H1 (cell line): ENCODE results near the gene STXBP6. TPM values are rescaled to one million over a fixed set of nuclear protein-coding genes. Genes with fewer than 3 reads are reported as not detected.

Experiments used
- CTCF ChIA-PET: fragments of 300-600 bp; sonication (Branson Sonifier 250); formaldehyde crosslinking; loops from one replicate; lab custom pipeline; 2021; ENCODE audit not compliant: partially characterized antibody; lab: Charles Lee
- POLR2A ChIA-PET: fragments of 300-600 bp; sonication (Branson Sonifier 250); formaldehyde crosslinking; loops from one replicate; lab custom pipeline; 2021; ENCODE audit warnings: inconsistent platforms; ENCODE audit not compliant: partially characterized antibody; lab: Charles Lee
- DNase-seq, 2 experiments: peaks; one replicate each; pipeline versions ENCODE4 v3.0.0 to v3.0.0-alpha.2; 2010 to 2022; ENCODE audit warnings: low spot score in 2 of 2, low read depth in 1 of 2, mixed read lengths in 1 of 2
- FAIRE-seq: peaks from 2 replicates; lab custom pipeline; 2011; peaks lifted over from hg19 to GRCh38; lab: Jason Lieb, UNC
- H2AFZ ChIP-seq: 2 replicates; pipeline ENCODE4 v1.8.1; 2012; ENCODE audit warnings: low read length, inconsistent platforms
- H2AK5ac ChIP-seq: 2 replicates; pipeline ENCODE4 v1.6.1; 2013; ENCODE audit warnings: low read depth, low read length
- H2BK120ac ChIP-seq: replicated peaks from 2 replicates; pipeline ENCODE3; 2013; ENCODE audit warnings: low read depth, low read length, inconsistent platforms
- H2BK12ac ChIP-seq: 2 replicates; pipeline ENCODE4 v1.6.1; 2013; ENCODE audit warnings: low read depth, low read length
- H2BK15ac ChIP-seq: 2 replicates; pipeline ENCODE4 v1.6.1; 2013; ENCODE audit warnings: low read length
- H2BK20ac ChIP-seq: 2 replicates; pipeline ENCODE4 v1.6.1; 2013; ENCODE audit warnings: low read length
- H2BK5ac ChIP-seq: 2 replicates; pipeline ENCODE4 v1.6.1; 2013; ENCODE audit warnings: low read depth, low read length
- H3K14ac ChIP-seq: 2 replicates; pipeline ENCODE4 v1.6.1; 2013; ENCODE audit warnings: inconsistent platforms; ENCODE audit not compliant: insufficient read length
- H3K18ac ChIP-seq: 2 replicates; pipeline ENCODE4 v1.6.1; 2013; ENCODE audit warnings: low read length; ENCODE audit errors: extremely low read depth
- H3K23ac ChIP-seq: 2 replicates; pipeline ENCODE4 v1.6.1; 2013; ENCODE audit warnings: inconsistent platforms; ENCODE audit not compliant: insufficient read length
- H3K23me2 ChIP-seq: 2 replicates; pipeline ENCODE4 v1.6.1; 2013; ENCODE audit warnings: low read depth, low read length
- H3K27ac ChIP-seq: 2 replicates; pipeline ENCODE4 v1.6.1; 2011; ENCODE audit warnings: low read depth, low read length, inconsistent platforms
- H3K27me3 ChIP-seq, 4 experiments: replicated peaks in 1 of 4; 1 replicate in 1 of 4; 2 replicates in 3 of 4; pipeline versions ENCODE4 v1.6.1 to v1.8.1; 2011 to 2013; ENCODE audit warnings: low read length in 3 of 4, mild to moderate bottlenecking in 3 of 4, inconsistent platforms in 2 of 4, mixed read lengths in 2 of 4, moderate library complexity in 1 of 4; ENCODE audit not compliant: control insufficient read depth in 3 of 4, insufficient read depth in 3 of 4; ENCODE audit errors: extremely low read depth in 1 of 4
- H3K36me3 ChIP-seq, 4 experiments: 2 replicates each; pipeline versions ENCODE4 v1.6.1 to v1.8.1; 2011 to 2013; ENCODE audit warnings: mild to moderate bottlenecking in 4 of 4, low read length in 3 of 4, moderate library complexity in 2 of 4, control low read depth in 1 of 4, inconsistent platforms in 1 of 4; ENCODE audit not compliant: insufficient read depth in 4 of 4, control insufficient read depth in 2 of 4
- H3K4ac ChIP-seq: replicated peaks from 2 replicates; pipeline ENCODE3; 2013; ENCODE audit warnings: low read length, low read depth, mixed read lengths, inconsistent platforms; ENCODE audit not compliant: insufficient read length
- H3K4me1 ChIP-seq, 4 experiments: replicated peaks in 1 of 4; 1 replicate in 1 of 4; 2 replicates in 3 of 4; pipeline versions ENCODE4 v1.6.1 to v1.8.1; 2011 to 2013; ENCODE audit warnings: low read length in 3 of 4, inconsistent platforms in 2 of 4, mixed read lengths in 1 of 4; ENCODE audit not compliant: insufficient read depth in 4 of 4, control insufficient read depth in 3 of 4
- H3K4me2 ChIP-seq, 2 experiments: 2 replicates each; pipeline versions ENCODE4 v1.6.1 to v1.8.1; 2011 to 2013; ENCODE audit warnings: low read depth in 2 of 2, low read length in 2 of 2, control low read depth in 1 of 2, inconsistent platforms in 1 of 2, mild to moderate bottlenecking in 1 of 2; ENCODE audit not compliant: insufficient read depth in 1 of 2
- H3K4me3 ChIP-seq, 4 experiments: fragments of 200-600, 300-600 bp in 1 of 4; sonication (generic), shearing (Covaris generic), sonication (Bioruptor Twin) in 1 of 4; 2 replicates each; pipeline versions ENCODE4 v1.5.1 to v1.8.1; 2011 to 2016; ENCODE audit warnings: low read length in 4 of 4, low read depth in 3 of 4, control low read depth in 2 of 4, inconsistent platforms in 2 of 4, mild to moderate bottlenecking in 2 of 4, mixed read lengths in 1 of 4, moderate library complexity in 1 of 4; ENCODE audit not compliant: insufficient read depth in 2 of 4; ENCODE audit errors: extremely low read depth in 1 of 4
- H3K56ac ChIP-seq: replicated peaks from 2 replicates; pipeline ENCODE3; 2013; ENCODE audit warnings: low read depth, mild to moderate bottlenecking, mixed read lengths, low read length, inconsistent platforms; ENCODE audit not compliant: insufficient read length
- H3K79me1 ChIP-seq: 2 replicates; pipeline ENCODE4 v1.6.1; 2013; ENCODE audit warnings: low read depth, low read length, control low read depth
- H3K79me2 ChIP-seq, 2 experiments: 2 replicates each; pipeline versions ENCODE4 v1.6.1 to v1.8.1; 2012 to 2013; ENCODE audit warnings: low read length in 2 of 2, mild to moderate bottlenecking in 2 of 2, inconsistent platforms in 1 of 2; ENCODE audit not compliant: insufficient read depth in 2 of 2, control insufficient read depth in 1 of 2
- H3K9ac ChIP-seq, 4 experiments: replicated peaks in 1 of 4; 1 replicate in 1 of 4; 2 replicates in 3 of 4; pipeline versions ENCODE4 v1.6.1 to v1.8.1; 2011 to 2013; ENCODE audit warnings: low read depth in 3 of 4, low read length in 3 of 4, control low read depth in 2 of 4, mild to moderate bottlenecking in 2 of 4, moderate library complexity in 2 of 4, inconsistent platforms in 1 of 4; ENCODE audit errors: extremely low read depth in 1 of 4
- H3K9me3 ChIP-seq, 2 experiments: 2 replicates each; pipeline versions ENCODE4 v1.6.1 to v1.8.1; 2012 to 2013; ENCODE audit warnings: mild to moderate bottlenecking in 2 of 2, moderate library complexity in 2 of 2, control low read depth in 1 of 2, inconsistent platforms in 1 of 2, low read depth in 1 of 2, low read length in 1 of 2, mixed read lengths in 1 of 2; ENCODE audit not compliant: insufficient read depth in 2 of 2
- H4K20me1 ChIP-seq, 2 experiments: replicated peaks in 1 of 2; 2 replicates each; pipeline versions ENCODE3 to v1.8.1; 2011 to 2013; ENCODE audit warnings: inconsistent platforms in 2 of 2, low read length in 2 of 2, mild to moderate bottlenecking in 1 of 2; ENCODE audit not compliant: insufficient read depth in 2 of 2, control insufficient read depth in 1 of 2
- H4K5ac ChIP-seq: 2 replicates; pipeline ENCODE4 v1.6.1; 2013; ENCODE audit warnings: low read length, low read depth, mixed read lengths, inconsistent platforms; ENCODE audit not compliant: insufficient read length
- H4K8ac ChIP-seq: 2 replicates; pipeline ENCODE4 v1.8.0; 2013; ENCODE audit warnings: mild to moderate bottlenecking, moderate library complexity, low read length, inconsistent platforms; ENCODE audit not compliant: insufficient read depth; ENCODE audit errors: extremely low read depth
- H4K91ac ChIP-seq: replicated peaks from 2 replicates; pipeline ENCODE3; 2013; ENCODE audit warnings: low read length, mixed read lengths, inconsistent platforms; ENCODE audit not compliant: insufficient read length
- HDAC6 ChIP-seq: IDR thresholded peaks from one replicate; pipeline ENCODE4 v1.7.1; 2012; ENCODE audit warnings: low read depth, mild to moderate bottlenecking, inconsistent platforms, low read length, moderate library complexity
- RAD21 ChIP-seq, 2 experiments: IDR thresholded peaks in 1 of 2; conservative IDR thresholded peaks in 1 of 2; 2 replicates each; pipeline ENCODE4 v1.6.1; 2011; ENCODE audit warnings: low read depth in 2 of 2, low read length in 2 of 2, improper control_type of control experiment in 1 of 2, inconsistent platforms in 1 of 2, mild to moderate bottlenecking in 1 of 2, moderate library complexity in 1 of 2
- SIRT6 ChIP-seq: IDR thresholded peaks from one replicate; pipeline ENCODE4 v1.7.1; 2012; ENCODE audit warnings: low read length, inconsistent platforms
- TAF1 ChIP-seq: IDR thresholded peaks from 2 replicates; pipeline ENCODE4 v1.6.1; 2011; ENCODE audit warnings: mild to moderate bottlenecking, low read depth, low read length
- WGBS, 2 experiments: shearing (Covaris generic) in 1 of 2; methylation state at CpG; one replicate each; pipeline versions ENCODE4 v1.1.6 to v1.1.7; 2013 to 2015; ENCODE audit warnings: low lambda C conversion rate in 2 of 2, mixed read lengths in 2 of 2, inconsistent platforms in 1 of 2, low coverage in 1 of 2, missing lambda C conversion rate in 1 of 2; ENCODE audit not compliant: insufficient replicate concordance in 2 of 2, insufficient coverage in 1 of 2, insufficient read length in 1 of 2; ENCODE audit errors: extremely low coverage in 1 of 2, missing lambda C conversion rate in 1 of 2; 5-methylcytosine and 5-hydroxymethylcytosine counted together
- polyA plus RNA-seq, 7 experiments: library from polyadenylated mRNA; depleted of rRNA in 3 of 7; stranded (reverse) in 5 of 7; unstranded in 2 of 7; fragments of >200 nt in 5 of 7; fragments of 200-250 nt in 2 of 7; gene quantifications; 1 replicate in 5 of 7; 2 replicates in 1 of 7; 4 replicates in 1 of 7; pipeline versions ENCODE4 v1.2.1 to v1.2.3, GENCODE V29; 2011 to 2013; ENCODE audit warnings: missing spikeins in 2 of 7, mixed read lengths in 2 of 7
- total RNA-seq: library from RNA; stranded (reverse); fragmentation: NEBNext Ultra II Directional; extraction: Animal tissue kit (Norgen Biotek cat#: 25700); gene quantifications from 2 replicates; pipeline ENCODE4 v1.2.1, GENCODE V29; 2021
- TF ChIP-seq, protein P1 (sequence below), 3 experiments: IDR thresholded peaks; 1 replicate in 2 of 3; 2 replicates in 1 of 3; pipeline versions ENCODE4 v1.5.1 to v1.6.1; 2011; ENCODE audit warnings: low read length in 3 of 3, mild to moderate bottlenecking in 3 of 3, inconsistent platforms in 2 of 3, low read depth in 1 of 3, moderate library complexity in 1 of 3; ENCODE audit not compliant: insufficient read depth in 1 of 3; ENCODE audit errors: control extremely low read depth in 1 of 3

STXBP6 gene
- total and polyA plus RNA-seq, 2 of the 8 experiments (the other 6 are each of a cell fraction or from before 2014, with no cell fraction given) = 9.4 to 18.1 TPM

DNA sequence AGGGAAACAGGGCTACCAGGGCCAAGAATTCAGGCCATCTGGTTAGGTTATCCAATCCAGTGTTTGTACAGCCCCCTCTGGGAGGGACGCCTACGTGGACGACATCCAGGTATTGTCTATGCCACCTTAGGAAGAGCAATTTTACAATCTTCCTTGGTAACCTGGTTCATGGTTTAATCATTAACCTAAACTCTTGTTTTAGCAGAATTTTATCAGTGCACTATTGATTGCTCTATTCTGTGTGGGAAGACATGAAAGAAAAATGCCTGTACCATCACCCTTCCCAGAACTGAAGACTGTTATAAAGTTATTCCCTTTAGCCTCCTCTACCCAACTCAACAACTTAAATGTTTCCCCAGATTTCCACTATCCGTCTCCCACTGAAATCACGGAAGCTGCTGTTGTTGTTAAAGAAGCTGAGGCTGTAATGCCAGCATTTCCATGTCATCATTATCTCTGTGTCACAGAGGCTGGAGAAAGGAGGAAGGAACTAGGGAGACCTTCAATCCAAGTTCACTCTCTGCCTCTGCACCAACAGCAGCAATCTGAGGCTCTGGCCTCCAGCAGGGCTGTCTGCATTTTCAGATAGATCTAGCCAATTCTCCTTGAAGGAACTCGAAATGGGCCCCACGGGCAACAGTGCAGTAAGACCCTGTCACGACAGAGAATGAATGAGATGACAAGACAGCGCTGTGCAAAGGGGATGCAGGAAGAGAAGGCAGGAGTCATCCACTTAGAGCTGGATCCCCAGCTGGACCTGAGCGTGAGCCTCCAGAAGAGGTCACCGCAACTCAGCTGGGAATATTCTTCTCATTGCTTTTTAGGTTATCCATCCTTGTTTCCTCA, 232.5 kb downstream of the STXBP6 start:
- Histone ChIP-seq H3K4me3 (no peak overlapping the region), H4K8ac (no peak overlapping the region), H3K9me3 (no peaks in the 10 kb centered on the region), H2AFZ (no peak overlapping the region), H2BK120ac (no peak overlapping the region), H3K23me2 (no peaks in the 10 kb centered on the region), H3K27me3 (no peaks in the 10 kb centered on the region), H4K5ac (no peak overlapping the region), H3K18ac (no peak overlapping the region), H3K36me3 (no peaks in the 10 kb centered on the region; a peak in 1 of 8 replicates), H2BK15ac (peak overlapping the region; percentile 63; the same call in 1 of the 2 replicates), H2BK5ac (no peak overlapping the region), H3K14ac (no peak overlapping the region), H4K20me1 (no peaks in the 10 kb centered on the region), H3K23ac (no peak overlapping the region), H2BK20ac (no peak overlapping the region), H3K79me1 (no peaks in the 10 kb centered on the region; the same call in 1 of the 2 replicates), H3K27ac (no peak overlapping the region), H3K4me1 (no peaks in the 10 kb centered on the region), H3K4ac (no peak overlapping the region), H3K79me2 (no peaks in the 10 kb centered on the region), H2AK5ac (no peak overlapping the region), H3K4me2 (no peak overlapping the region), H3K56ac (no peak overlapping the region), H2BK12ac (no peak overlapping the region), H4K91ac (no peak overlapping the region), H3K9ac (no peak overlapping the region)
- DNase-seq (no peak), FAIRE-seq (peak; percentile 7)
- WGBS, 2 experiments = 87% methylated on average over 11 of the region's 11 CpGs; no CpG with 5 or more reads in 1 of the 2 experiments
- no peak for TF ChIP-seq SIRT6
- peak; percentile 74 to 77 for TF ChIP-seq RAD21 (IDR thresholded peaks at IDR 0.05 in 1 of 2, conservative IDR thresholded peaks at IDR 0.05 in 1 of 2; ENCODE audit: low read depth in 2 of 2, low read length in 2 of 2)
- no peak for TF ChIP-seq TAF1
- TF ChIP-seq HDAC6 = no peak
- TF ChIP-seq, protein P1, sequence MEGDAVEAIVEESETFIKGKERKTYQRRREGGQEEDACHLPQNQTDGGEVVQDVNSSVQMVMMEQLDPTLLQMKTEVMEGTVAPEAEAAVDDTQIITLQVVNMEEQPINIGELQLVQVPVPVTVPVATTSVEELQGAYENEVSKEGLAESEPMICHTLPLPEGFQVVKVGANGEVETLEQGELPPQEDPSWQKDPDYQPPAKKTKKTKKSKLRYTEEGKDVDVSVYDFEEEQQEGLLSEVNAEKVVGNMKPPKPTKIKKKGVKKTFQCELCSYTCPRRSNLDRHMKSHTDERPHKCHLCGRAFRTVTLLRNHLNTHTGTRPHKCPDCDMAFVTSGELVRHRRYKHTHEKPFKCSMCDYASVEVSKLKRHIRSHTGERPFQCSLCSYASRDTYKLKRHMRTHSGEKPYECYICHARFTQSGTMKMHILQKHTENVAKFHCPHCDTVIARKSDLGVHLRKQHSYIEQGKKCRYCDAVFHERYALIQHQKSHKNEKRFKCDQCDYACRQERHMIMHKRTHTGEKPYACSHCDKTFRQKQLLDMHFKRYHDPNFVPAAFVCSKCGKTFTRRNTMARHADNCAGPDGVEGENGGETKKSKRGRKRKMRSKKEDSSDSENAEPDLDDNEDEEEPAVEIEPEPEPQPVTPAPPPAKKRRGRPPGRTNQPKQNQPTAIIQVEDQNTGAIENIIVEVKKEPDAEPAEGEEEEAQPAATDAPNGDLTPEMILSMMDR (IDR thresholded peaks at IDR 0.05; ENCODE audit: control extremely low read depth in 1 of 3, insufficient read depth in 1 of 3, low read depth in 1 of 3, low read length in 3 of 3) = peak; percentile 43 to 61 (median 60); a peak in 3 of 4 replicates
- POLR2A ChIA-PET = no interaction called here
- CTCF ChIA-PET = interaction anchor here (0.6 to 3.3 kb wide), 14 partner anchors 9 to 881 kb away, joined by 3 to 18 read pairs (median 4); no protein-coding TSS in a partner anchor
